HG03432 (cell line): ENCODE measurements around the gene PEMT.

Experiments
- ATAC-seq: cut with Tn5 transposase; IDR thresholded peaks from one replicate; pipeline ENCODE4 v1.9.1; 2021; ENCODE audit warnings: mild to moderate bottlenecking, moderate library complexity; ENCODE audit not compliant: unreplicated experiment

PEMT gene

GRCh38 chr17:17537311-17538099, 54.0 kb downstream of the PEMT start:
- ATAC-seq: no peak

- no peak for ATAC-seq
Observed at GRCh38 chr17:17536702-17537101, 54.8 kb downstream of the PEMT start.

GRCh38 chr17:17535957-17536356, 55.6 kb downstream of the PEMT start:
- ATAC-seq: no peak

- ATAC-seq: no peak
Observed at GRCh38 chr17:17533901-17534441, 57.5 kb downstream of the PEMT start.

- no peak for ATAC-seq
Observed at GRCh38 chr17:17532991-17533390, 58.5 kb downstream of the PEMT start.

- ATAC-seq: no peak
Observed at GRCh38 chr17:17531156-17531555, 60.4 kb downstream of the PEMT start.

- ATAC-seq: no peak
Observed at GRCh38 chr17:17528696-17529652, 62.5 kb downstream of the PEMT start.

- no peak for ATAC-seq
Observed at GRCh38 chr17:17527956-17528500, 63.5 kb downstream of the PEMT start.

- ATAC-seq: no peak
Observed at GRCh38 chr17:17527534-17527933, 64.0 kb downstream of the PEMT start.

GRCh38 chr17:17526369-17526768, 65.1 kb downstream of the PEMT start:
- ATAC-seq: no peak

GRCh38 chr17:17525956-17526355, 65.6 kb downstream of the PEMT start:
- no peak for ATAC-seq

GRCh38 chr17:17525311-17525710, 66.2 kb downstream of the PEMT start:
- no peak for ATAC-seq

GRCh38 chr17:17523731-17524490, 67.6 kb downstream of the PEMT start:
- ATAC-seq: no peak

- no peak for ATAC-seq
Observed at GRCh38 chr17:17523001-17523730, 68.3 kb downstream of the PEMT start.

- ATAC-seq: no peak
Observed at GRCh38 chr17:17520599-17521232, 70.8 kb downstream of the PEMT start.

- no peak for ATAC-seq
Observed at GRCh38 chr17:17519886-17520285, 71.6 kb downstream of the PEMT start.

GRCh38 chr17:17518951-17519350, 72.6 kb downstream of the PEMT start:
- no peak for ATAC-seq

GRCh38 chr17:17518014-17518413, 73.5 kb downstream of the PEMT start:
- no peak for ATAC-seq

GRCh38 chr17:17516941-17517720, 74.4 kb downstream of the PEMT start:
- ATAC-seq: no peak
